Activated CD4-positive, alpha-beta T cell treated with anti-CD3 and anti-CD28 coated beads for 24 hours (primary cell): Measurements from ENCODE around the gene SRC.

Source experiments
- DNase-seq, 2 donors: peaks; one replicate each; pipeline ENCODE4 v3.0.0-alpha.2; 2020; ENCODE audit warnings: low read depth in 2 of 2

The SRC gene

DNA sequence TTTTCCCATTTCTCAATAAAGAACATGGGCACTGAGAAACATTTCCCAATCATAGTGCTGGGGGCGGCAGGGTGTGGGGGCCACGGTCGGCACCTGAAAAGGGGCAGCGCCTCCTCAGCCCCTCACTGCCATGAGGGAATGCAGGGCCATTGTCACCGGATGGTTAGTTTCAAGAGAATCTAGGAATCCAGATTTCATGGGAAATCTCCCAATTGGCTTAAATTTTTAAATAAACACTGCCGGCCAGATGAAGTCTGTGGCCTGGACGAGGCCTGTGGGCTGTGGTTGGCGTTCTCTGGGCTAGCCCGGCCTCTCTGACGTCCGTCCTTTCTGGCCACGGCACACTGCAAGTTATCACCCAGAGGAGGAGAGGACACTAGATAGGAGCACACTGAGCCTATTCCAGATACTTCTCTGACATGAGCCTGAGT, 30.9 kb upstream of the SRC start:
- DNase-seq: no peak

GRCh38 chr20:37315452-37316110, 30.4 kb upstream of the SRC start:
- DNase-seq: no peak

DNA sequence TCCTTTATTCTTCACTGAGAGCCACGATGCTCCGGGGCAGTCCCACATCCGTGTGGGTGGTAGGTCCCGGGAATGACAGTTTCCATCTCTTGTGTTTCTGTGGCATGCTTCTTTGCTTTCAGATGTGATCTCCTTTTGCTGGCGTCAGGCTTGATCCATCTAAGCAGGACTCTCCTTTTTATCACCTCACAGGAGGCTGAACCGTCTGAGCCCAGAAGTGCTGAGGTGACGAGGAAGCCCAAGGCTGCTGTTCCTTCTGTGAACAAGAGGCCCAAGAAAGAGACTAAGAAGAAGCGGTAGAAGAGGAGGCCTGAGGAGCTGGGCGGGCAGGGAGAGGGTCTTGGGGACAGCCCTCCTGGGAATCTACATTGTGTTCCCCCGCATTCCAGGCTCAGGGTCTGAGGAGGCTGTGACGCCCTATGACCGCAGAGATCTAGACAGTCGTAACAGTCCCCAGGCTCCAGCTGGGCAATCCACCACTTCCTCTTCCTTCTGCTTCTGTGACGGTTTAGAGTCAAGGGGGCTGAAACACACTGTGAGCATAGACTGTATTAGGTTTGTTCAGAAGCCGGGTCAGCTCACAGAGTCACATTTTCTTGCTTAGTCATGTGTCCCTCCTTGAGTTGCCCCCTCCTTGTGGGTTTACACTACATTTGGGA, 29.7 kb upstream of the SRC start:
- no peak for DNase-seq

DNA sequence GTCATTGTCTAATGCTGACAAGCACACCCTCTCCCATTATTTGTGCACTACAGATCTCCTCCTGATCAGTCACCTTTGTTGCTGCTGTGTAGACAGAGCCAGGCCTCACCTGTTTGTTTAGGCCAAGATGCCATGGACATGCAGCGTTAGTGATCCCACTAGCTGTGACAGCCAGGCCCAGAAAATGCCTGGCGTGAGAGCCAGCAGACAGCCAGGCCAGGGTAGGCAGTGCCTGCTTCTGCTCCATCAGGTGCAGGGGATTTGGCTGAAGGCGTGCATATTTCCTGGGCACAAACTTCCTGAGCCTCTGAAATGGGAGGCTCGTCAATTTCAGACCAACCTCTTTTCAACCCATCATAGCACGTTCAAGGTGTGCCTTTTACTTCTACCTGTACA, 29.2 kb upstream of the SRC start:
- DNase-seq: no peak

GRCh38 chr20:37317316-37317715, 28.6 kb upstream of the SRC start:
- DNase-seq: no peak

DNA sequence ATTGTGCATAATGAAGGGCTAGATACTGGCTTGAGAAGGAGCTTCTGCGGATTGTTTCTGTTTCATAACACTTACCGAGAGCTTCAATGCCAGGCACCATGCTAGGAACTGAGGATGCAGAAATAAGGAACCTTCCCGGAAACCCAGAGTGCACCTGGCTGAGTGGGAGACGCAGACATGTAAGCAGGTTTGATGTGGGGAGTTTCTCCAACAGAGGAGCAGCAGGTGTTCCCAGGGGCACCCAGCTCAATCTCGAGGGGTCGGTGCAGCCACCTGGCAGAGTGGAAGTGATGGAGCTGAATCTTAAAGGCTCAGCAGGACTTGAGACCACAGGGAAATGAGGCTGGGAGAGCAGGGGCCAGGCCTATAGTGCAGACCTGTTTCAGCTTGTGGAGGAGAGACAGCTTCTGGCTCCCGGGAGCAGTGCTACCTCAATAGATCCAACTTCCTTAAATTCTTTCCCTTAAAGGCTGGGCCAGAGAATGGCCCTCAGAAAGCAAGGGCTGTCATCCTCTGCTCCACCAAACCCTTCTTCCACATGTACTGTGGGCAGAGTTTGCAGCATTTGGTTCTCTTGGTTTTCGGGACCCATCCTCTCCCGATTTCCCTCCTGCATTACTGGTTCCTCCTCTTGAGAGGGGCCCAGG, 27.8 kb upstream of the SRC start:
- DNase-seq: no peak

GRCh38 chr20:37319151-37319671, 26.7 kb upstream of the SRC start:
- DNase-seq: no peak

- DNase-seq: no peak
Observed at GRCh38 chr20:37323985-37324384, 22.0 kb upstream of the SRC start.

- DNase-seq: no peak
Observed at GRCh38 chr20:37325206-37325605, 20.7 kb upstream of the SRC start.

DNA sequence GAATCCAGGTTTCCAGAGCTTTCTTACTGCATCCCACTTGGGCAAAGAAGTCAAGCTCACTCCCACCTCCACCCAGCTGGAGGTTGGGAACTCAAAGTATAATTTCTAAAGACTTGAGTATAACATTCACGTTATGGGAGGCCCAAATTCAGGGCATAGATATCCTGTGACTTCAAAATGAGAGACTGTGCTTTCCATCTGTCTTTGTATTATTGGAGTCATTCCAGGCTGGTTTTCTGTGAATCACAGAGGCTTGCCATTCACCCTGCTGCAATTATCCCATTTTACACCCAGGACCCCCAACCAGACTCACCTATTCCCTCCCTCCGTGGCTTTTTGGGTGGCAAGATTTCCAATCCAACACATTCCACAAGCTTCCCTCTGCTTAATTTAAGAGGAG, 19.3 kb upstream of the SRC start:
- no peak for DNase-seq

GRCh38 chr20:37327748-37328147, 18.2 kb upstream of the SRC start:
- no peak for DNase-seq

DNA sequence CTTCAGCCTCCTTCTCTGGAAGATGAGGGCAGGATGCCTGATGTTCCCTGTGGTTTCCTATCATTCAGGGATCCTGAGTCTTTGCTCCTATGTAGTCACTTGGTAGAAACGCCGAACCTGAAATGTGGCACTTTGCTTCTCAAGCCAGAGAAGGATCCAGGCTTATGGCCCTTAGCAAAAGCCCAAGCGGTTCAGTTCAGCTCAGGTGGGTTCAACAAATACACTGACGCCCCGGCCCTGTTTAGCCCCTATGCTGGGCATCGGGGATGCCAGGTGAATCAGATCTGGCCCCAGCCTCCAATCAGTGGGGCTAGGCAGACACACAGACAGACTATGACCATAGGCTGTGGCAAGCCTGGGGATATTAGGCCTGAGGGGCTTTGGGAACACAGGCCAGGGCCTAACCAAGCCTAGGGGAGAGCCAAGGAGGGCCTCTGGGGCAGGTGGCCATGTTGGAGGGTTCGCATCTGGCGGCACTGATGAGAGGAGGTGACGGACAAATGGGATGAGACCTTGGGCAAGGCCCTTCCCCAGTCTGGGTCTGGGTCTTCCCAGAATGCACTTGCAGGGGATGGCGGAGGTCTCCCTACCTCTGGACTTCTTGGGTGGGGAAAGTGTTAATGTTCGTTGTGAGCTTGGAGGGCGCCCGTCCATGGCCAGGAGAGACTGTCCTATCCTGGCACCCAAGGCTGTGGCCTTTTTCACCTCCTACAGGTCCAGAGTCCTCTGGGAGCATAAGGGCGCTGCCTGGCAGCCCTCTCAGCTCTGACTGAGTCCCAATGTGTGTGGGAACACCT, 17.6 kb upstream of the SRC start:
- DNase-seq: no peak

GRCh38 chr20:37329481-37330165, 16.3 kb upstream of the SRC start:
- no peak for DNase-seq

GRCh38 chr20:37330316-37330715, 15.6 kb upstream of the SRC start:
- no peak for DNase-seq

- no peak for DNase-seq
Observed at GRCh38 chr20:37331060-37331857, 14.7 kb upstream of the SRC start.

- DNase-seq: no peak
Observed at GRCh38 chr20:37333130-37333847, 12.7 kb upstream of the SRC start.

DNA sequence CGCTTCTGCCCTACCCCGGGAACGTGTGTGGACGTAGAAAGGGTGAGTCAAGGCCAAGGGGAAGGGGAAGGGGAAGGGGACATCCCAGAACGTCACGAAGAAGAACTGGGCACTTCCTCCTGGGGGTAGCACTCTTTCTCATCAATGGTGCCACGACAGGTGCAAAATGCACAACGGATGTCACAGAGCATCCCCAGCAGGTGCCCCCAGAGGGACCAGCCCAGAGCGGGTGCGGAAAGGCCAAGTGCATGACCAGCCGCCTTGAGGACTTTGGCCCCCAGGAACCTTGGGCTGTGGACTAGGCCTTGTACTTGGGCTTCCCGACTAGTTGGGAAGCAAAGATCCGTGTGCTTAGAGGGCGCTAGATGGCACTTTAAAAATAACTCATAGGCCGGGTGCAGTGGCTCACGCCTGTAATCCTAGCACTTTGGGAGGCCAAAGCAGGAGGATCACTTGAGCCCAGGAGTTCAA, 12.1 kb upstream of the SRC start:
- DNase-seq: no peak

DNA sequence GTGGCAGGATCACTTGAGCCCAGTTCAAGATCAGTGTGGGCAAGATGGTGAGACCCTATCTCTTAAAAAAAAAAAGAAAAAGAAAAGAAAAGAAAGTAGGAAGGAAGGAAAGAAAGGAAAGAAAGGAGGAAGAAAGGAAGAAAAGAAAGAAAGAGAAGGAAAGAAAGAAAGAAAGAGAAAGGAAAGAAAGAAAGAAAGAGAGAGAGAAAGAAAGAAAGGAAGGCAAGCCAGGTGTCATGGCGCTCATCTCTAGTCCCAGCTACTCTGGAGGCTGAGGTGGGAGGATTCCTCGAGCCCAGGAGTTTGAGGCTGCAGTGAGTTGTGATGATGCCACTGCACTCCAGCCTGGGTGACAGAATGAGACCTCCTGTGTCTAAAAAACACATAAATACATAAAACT, 11.5 kb upstream of the SRC start:
- no peak for DNase-seq

DNA sequence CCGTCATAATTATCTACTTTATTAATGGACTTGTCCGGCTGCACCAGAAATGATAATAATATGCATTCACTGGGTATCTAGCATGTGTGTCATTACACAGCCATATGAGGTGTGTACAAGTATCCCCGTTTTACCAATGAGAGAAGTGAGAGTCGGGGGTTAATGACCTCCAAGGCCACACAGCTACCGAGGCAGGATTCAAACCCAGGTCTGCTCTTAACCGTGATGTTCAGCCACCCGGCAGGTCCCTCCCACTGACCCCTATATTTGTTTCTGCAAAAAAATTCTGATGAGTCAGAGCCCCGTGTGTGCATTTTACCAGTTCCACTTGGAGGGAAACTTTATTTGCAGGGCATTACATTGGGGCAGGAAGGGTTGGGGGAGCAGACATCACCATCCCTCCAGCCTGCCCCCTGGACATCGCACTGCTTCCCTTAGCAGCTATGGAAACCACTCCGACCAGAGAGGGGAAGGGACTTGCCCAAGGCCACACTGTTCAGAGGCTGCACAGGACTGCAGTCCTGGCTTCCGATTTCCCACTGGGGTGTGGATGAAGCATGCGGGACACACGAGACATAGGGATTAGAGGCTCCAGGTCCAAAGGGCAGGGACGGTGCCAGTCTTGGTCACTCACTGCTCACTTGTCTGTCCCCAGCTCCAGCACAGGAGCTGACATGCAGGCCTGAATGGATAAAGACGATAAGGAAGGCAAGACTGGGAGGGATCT, 10.1 kb upstream of the SRC start:
- DNase-seq: no peak
